NCI-H1092 (cell line): Measurements from ENCODE around the gene ACER3.
"Not testable (repeated sequence)": the region's sequence is repeated elsewhere in the genome, so short reads cannot be mapped to it uniquely, and the experiment has no call there.

Experiments used
- DNase-seq: peaks from one replicate; lab custom pipeline; 2025; lab: John Stamatoyannopoulos, UW

The ACER3 gene

DNA sequence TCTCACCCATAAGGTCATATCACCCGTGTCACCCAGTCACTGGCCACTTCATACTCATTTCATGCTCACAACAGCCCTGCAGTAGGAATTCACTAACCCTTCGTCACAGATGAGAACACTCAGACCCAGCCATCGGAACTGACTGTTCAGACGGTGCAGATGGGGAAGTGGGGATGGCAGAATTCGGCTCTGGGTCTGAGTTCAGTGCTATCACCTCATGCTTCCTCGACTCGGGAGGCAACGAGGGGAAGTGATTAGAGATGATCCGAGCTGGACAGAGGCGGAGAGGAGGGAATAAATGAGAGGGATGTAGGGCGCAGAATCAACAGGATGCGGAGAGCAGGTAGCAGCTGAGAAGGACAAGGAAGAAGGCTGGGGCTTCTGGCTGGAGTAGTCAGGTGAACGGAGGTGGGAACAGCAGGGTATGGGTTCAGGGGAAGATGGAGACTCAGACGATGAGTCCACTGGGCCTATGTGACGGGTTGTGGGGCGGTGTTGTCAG lies 178.2 kb downstream of the ACER3 start:
- DNase-seq: no peak

DNA sequence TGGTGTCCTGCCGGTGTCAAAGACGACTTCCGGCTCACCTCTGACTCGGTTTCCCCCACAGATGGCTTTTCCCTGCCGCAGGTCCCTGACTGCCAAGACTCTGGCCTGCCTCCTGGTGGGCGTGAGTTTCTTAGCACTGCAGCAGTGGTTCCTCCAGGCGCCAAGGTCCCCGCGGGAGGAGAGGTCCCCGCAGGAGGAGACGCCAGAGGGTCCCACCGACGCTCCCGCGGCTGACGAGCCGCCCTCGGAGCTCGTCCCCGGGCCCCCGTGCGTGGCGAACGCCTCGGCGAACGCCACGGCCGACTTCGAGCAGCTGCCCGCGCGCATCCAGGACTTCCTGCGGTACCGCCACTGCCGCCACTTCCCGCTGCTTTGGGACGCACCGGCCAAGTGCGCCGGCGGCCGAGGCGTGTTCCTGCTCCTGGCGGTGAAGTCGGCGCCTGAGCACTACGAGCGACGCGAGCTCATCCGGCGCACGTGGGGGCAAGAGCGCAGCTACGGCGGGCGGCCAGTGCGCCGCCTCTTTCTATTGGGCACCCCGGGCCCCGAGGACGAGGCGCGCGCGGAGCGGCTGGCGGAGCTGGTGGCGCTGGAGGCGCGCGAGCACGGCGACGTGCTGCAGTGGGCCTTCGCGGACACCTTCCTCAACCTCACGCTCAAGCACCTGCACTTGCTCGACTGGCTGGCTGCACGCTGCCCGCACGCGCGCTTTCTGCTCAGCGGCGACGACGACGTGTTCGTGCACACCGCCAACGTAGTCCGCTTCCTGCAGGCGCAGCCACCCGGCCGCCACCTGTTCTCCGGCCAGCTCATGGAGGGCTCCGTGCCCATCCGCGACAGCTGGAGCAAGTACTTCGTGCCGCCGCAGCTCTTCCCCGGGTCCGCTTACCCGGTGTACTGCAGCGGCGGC lies 179.0 kb downstream of the ACER3 start:
- peak; percentile 43 for DNase-seq

DNA sequence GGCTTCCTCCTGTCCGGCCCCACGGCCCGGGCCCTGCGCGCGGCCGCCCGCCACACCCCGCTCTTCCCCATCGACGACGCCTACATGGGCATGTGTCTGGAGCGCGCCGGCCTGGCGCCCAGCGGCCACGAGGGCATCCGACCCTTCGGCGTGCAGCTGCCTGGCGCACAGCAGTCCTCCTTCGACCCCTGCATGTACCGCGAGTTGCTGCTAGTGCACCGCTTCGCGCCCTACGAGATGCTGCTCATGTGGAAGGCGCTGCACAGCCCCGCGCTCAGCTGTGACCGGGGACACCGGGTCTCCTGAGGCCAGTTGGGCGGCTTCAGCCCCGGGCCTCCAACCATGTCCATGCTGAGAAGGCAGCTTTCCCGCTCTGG lies 179.7 kb downstream of the ACER3 start:
- DNase-seq: no peak

DNA sequence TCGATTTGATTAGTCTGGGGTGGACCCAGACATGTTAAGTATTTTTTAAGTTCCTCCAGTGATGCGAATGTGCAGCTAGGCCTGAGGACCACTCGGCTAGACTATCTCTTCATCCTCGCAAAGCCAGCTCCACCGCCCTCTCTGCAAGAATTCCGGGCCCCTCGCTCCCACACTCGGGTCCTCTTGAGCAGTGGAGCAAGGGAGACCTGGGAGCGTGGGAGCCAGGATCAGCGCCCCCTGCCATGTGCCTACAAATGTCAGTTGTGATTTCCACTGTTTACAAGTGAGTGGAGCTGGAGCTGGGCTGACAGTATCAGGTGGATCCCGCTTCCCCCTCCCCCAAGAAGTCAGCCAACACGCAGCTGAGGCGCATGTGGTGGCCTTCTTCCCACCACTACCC lies 180.2 kb downstream of the ACER3 start:
- DNase-seq: no peak

DNA sequence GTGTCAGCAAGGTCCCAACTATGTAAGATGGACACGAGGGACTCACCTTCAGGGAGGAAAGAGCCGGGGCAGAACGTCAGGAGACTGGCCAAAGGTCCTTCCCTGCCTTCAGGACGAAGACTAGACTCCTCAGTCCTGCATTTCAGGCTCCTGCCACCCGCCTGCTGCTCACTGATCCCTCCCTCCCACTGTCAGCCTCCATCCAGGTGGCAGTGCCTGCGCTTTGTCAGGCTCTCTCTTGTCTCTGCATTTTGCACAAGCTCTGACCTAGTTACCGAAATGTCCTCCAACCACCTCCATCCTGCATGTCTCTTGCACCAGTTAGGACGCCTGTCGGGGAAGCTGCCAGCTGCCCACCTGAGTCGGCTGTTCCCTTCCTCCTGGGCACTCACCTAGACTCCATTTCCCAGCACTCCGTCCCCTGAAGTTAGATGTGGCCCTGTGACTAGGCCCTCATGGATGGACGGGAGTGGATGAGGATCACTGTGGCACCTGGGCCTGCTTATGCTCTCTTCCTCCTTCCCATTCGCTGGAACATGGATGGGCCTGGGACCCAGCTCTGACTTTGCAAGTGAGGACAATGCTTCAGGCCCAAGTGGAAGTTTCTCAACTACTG lies 181.5 kb downstream of the ACER3 start:
- no peak for DNase-seq

DNA sequence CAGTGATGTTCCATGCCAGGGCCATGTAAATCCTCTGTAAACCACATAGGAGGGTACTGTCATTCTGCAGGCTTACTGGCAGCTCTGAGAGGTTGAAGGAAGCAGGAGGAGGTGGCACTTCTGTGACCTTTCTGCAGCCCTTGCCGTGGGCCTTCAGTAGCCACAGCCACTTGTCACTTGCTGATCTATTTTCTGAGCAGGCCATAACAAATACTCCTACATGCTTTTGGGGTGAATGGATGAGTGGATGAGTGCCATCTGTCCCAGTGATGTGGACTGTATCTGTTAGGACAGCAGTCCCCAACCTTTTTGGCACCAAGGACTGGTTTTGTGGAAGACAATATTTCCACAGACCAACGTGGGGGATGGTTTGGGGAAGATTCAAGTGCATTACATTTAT lies 183.6 kb downstream of the ACER3 start:
- DNase-seq: no peak

DNA sequence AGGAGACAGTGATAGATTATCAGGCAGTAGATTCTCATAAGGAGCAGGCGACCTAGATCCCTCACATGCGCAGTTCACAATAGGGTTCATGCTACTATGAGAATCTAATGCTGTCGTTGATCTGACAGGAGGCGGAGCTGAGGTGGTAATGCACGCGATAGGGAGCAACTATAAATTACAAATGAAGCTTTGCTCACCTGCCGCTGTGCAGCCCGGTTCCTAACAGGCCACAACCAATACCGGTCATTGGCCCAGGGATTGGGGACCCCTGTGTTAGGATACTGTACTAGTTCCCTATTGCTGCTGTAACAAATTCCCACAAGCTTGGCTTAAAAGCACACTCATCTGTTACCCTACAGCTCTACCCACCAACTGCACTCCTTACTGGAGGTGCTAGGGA lies 184.2 kb downstream of the ACER3 start:
- DNase-seq: no peak

DNA sequence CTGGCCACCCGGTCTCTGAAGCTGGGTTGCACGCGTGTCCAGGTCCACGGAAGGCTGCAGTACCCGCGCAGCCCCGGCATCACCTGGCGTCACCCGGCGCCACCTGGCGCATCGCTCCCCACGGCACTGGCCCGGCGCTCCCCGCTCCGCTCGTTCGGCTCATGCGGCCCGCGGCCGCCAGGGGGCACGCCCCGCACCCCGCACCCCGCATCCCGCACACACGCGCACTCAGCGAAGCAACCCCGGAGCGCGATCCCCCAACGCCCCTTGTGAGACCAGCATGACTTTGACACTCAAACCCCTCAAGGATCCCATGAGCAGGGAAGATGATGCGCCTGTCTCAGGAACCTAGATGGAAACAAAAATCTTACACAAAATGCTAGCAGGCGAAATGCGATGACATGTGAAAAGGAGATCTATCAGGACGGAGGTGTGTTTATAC lies 185.4 kb downstream of the ACER3 start:
- DNase-seq: no peak

DNA sequence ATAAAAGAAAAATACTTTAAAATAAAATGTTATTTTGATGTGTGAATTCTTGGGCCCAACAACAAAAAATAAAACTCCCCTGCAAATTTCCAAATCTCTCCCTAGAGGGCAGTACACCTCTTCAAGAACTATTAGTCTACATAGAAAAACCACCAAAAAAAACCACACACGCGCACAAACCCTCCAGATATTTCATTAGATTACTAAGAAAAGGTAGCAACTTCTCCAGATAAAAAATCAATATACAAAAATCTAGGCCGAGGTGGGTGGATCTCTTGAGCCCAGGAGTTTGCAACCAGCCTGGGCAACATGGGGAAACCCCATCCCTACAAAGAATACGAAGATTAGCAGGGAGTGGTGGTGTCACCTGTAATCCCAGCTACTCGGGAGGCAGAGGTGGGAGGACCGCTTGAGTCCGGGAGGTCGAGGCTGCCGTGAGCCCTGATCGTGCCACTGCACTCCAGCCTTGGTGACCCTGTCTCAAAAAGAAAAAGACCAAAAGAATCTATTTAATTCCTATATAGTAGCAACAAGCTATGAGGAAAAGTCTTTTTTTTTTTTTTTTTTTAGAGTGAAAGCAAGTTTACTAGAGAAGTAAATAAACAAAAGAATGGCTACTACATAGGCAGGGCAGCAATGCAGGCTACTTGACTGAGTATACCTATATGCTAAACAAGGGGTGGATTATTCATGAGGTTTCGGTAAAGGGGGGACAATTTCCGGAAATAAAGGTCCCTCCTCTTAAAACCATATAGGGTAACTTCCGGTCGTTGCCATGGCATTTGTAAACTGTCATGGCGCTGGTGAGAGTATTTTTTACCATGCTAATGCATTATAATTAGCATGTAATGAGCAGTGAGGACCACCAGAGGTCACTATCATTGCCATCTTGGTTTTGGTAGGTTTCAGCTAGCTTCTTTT lies 186.5 kb downstream of the ACER3 start:
- DNase-seq: peak; percentile 94

DNA sequence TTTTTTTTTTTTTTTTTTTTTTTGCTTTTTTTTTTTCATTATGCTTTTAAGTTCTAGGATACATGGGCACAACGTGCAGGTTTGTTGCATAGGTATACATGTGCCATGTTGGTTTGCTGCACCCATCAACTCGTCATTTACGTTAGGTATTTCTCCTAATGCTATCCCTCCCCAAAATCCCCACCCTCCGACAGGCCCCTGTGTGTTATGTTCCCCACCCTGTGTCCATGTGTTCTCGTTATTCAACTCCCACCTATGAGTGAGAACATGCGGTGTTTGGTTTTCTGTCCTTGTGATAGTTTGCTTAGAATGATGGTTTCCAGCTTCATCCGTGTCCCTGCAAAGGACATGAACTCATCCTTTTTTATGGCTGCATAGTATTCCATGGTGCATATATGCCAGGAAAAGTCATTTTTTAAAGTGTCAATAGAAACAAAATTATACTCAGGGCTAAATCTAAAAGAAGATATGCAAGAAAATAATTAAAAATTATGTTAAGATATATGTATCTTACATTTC lies 187.3 kb downstream of the ACER3 start:
- DNase-seq: not testable (repeated sequence)

DNA sequence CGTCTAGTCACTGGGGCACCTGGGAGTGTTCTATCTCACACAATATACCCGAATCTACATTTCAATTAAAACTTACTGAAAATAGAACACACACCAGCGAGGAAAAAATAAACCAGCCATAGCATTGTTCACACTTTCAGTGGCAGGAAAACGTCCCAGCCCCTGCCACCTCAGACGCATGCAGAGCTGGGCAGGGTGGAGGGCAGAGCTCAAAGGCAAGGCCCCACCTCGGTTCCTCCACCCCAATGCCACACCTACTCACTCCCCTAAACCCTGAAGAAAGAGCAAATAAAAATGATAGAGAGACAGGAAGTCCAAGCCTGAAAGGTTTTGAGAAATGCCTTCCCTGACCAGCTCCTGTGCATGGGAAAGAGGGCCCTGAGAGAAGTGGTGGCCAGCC lies 188.3 kb downstream of the ACER3 start:
- no peak for DNase-seq

DNA sequence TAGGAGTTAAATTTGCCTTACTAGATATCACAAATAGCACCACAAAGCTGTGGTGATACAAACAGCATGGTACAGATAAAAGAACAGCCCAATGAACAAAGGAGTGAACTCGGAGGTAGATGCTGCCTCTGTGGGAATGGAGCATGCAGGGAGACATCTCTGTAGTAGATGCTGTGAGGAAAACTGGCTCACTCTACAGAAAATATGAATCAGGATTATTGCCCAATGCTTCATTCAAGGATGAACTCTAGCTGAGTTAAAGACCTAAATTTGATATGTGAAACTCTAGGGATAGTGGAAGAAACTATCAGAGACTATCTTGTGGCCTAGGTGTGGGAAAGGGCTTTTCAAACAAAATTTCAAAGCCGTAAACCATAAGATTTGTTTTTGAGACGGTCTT lies 190.8 kb downstream of the ACER3 start:
- no peak for DNase-seq

DNA sequence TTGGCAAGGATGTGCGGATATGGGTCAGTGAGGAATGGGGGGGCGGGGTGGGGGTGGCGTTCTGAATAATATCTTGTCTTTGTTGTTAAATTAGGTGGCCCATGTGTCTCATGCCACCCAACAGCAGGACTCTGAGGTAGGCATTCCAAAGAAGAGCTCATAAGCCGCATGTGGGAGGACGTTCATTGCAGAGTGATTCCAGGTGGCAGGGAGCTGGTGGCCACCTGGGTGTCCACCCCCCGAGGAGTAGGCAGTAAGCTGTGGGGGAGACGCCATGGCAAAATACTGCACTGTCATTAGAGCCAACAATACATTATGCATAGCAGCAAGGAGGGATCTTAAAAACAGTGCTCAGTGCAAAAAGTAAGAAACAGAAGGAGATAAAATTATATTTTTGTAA lies 191.8 kb downstream of the ACER3 start:
- no peak for DNase-seq

DNA sequence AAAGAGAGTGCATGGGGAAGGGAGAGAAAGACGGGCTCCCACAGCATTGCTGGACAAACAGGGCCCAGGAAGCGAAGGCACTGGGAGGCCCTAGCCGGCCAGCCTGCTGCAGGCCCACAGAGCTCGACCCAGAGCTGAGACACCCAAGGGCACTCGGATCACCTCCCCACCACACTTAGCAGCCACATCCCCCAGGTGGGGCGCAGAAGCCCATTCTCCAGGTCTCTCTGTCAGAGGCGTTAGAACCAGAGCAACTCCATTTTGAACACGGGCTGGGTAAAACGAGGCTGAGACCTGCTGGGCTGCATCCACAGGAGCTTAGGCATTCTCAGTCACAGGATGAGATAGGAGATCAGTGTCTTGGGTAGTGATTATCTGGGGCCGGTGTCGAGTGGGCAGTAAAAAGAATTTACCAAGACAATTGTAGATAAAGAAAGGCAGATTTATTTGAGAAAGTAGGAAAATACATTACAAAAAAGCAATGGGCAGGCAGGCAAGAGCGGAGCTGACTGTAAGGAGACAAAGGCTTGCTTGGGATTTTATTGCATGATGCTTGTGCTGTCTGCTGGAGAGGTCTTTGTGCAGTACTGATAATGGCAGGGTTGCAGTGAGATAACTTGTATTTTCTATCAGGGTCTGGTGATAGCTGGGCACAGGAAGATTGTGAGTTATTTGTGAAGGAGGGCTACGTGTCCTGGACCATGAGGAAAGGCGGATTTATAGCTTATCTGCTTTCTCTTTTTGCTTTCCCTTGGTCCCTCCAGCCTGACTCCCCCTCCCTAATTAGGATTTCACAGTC lies 192.7 kb downstream of the ACER3 start:
- no peak for DNase-seq

DNA sequence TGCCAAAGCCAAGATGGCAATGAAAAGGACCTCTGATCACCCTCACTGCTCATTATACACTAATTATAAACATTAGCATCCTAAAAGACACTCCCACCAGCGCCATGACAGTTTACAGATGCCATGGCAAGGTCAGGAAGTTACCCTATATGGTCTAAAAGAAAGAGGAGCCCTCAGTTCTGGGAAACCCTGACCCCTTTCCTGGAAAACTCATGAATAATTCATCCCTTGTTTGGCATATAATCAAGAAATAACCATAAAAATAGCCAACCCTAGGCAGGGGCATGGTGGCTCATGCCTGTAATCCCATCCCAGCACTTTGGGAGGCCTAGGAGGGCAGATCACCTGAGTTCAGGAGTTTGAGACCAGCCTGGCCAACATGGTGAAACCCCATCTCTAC lies 193.4 kb downstream of the ACER3 start:
- DNase-seq: no peak

DNA sequence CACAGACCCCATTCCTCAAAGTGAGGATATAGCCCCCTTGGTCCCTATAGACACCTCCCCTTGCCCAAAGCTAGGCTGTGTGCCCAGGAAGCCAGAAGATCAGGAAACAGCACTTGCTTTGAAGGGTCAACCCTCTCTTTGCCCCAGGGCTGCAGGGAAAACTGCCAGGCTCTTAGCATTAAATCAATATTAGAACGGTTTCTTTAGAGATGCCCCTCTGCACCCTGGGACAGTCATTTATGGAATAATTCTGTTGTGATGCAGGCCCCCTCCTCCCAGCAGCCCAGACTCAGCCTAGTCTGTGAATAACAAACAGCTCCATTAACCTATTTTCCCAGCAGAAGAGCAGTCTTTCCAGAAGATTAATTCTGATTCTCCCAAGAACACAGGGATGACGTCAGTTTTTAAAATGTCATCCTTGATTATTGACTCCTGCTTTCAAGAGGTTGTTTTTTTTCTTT lies 194.4 kb downstream of the ACER3 start:
- DNase-seq: no peak

DNA sequence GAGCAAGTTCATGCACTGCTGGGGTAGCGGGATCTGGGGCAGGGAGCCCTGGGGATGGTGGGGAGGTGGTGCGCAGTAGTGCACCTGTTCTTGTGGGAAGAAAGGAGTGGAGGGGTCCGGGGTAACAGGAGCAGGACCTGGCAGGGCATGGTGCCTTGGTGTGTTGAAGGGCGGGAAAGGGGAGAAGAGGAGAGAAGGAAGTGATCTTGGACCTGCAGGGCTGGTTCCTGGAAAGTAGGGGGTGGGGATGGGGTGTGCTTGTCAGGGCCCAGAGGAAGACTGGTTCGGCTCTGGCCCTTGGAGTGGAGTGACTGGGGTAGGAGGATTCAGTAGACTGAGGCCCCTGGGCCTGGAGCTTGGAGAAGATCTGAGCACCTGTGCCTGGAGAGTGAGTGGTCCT lies 195.2 kb downstream of the ACER3 start:
- no peak for DNase-seq

DNA sequence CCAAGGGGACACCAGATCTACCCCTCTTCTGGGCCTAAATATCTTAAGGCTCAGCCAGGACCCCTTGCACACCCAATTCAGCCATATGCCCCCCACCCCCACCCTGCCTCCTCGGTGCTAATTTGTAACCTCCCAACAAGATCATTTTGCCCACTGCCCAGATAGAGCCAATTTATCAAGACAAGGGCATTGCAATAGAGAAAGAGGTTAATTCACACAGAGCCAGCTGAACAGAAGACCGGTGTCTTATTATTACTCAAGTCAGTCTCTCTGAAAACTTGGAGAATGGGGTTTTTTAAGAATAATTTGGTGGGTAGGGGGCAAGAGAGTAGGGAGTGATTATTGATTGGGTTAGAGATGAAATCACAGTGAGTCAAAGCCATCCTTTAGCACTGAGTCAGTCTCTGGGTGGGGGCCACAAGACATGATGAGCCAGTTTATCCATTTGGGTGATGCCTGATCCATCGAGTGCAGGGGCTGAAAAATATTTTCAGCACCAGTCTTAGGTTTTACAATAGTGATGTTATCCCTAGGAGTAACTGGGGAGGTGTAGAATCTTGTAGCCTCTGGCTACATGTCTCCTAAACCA lies 196.2 kb downstream of the ACER3 start:
- no peak for DNase-seq

DNA sequence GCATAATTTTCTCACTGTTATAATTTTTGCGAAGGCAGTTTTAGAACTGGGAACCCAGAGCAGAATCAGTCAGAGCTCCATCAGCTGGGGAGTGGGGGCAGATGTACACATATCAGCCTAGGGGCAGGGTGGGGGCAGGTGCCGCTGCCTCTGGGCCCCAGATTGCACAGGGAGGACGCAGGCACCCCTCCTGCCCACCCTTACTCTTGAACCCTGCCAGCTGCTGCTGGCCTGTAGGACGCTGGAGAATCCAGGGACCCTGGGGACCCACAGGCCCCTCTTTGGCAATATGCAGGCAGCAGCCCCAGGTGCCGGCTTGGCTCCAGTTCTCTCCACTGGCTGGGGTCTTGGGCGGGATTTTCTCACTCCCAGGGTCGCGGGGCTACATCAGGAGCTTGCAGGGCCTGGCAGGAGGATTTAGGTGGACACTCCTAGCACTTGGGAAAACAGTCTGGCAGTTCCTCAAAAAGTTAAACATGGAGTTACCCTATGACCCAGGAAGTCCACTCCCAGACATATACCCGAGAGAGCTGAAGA lies 197.3 kb downstream of the ACER3 start:
- no peak for DNase-seq

DNA sequence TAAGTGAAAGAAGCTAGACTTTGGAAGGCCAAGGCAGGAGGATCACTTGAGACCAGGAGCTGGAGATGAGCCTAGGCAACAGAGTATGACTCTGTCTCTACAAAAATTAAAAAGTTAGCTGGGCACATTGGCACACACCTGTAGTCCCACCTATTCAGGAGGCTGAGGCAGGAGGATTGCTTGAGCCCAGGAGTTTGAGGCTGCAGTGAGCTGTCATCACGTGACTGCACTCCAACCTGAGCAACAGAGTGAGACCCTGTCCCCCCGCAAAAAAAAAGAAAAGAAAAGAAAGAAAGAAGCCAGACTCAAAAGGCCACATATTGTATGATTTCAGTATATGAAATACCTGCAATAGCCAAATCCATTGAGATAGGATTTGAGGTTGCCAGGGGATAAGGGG lies 198.2 kb downstream of the ACER3 start:
- DNase-seq: no peak

DNA sequence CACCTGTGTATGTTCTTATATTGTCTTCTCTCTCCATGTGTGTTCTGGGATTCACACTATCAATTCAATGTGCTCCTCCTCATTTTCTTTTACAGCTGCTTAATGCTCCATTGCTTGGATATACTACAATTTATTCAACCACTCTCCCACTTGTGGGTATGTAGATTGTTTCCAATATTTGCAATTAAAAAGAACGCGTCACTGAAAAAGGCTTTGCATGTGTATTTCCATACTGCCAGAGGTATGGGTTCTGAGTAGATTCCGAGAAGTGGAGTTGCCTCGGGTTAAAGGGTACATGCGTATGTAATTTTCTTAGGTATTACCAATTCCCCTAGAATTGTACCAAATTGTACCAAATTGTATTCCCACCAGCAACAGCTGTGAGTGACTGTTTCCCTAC lies 199.1 kb downstream of the ACER3 start:
- no peak for DNase-seq
